Heart right ventricle (tissue), 16 donors: ENCODE measurements around the gene NMNAT3. TPM values are rescaled to one million over a fixed set of nuclear protein-coding genes. Genes with fewer than 3 reads are reported as not detected.

Experiments used
- ATAC-seq, 8 donors: fragments of 200-7000 bp; cut with Tn5 transposase; one replicate each; pipeline ENCODE4 v1.9.1; 2020; ENCODE audit warnings: mild to moderate bottlenecking in 8 of 8, moderate library complexity in 8 of 8, moderate number of reproducible peaks in 1 of 8
- DNase-seq, 2 donors: peaks; one replicate each; pipeline ENCODE4 v3.0.0-alpha.2; 2020
- H3K27ac ChIP-seq, 10 donors: fragments of 200-600 bp; sonication (generic) in 2 of 10; one replicate each; pipeline versions ENCODE4 v1.5.0 to v1.8.0; 2020 to 2022; ENCODE audit warnings: mild to moderate bottlenecking in 3 of 10
- H3K27me3 ChIP-seq, 7 donors: fragments of 200-600 bp; one replicate each; pipeline ENCODE4 v1.8.0; 2021 to 2022; ENCODE audit warnings: mild to moderate bottlenecking in 2 of 7
- H3K36me3 ChIP-seq, 9 donors: fragments of 200-600 bp; sonication (generic) in 1 of 9; one replicate each; pipeline versions ENCODE4 v1.5.0 to v1.8.0; 2020 to 2022; ENCODE audit warnings: mild to moderate bottlenecking in 2 of 9
- H3K4me1 ChIP-seq, 9 donors: fragments of 200-600 bp; sonication (generic) in 1 of 9; one replicate each; pipeline versions ENCODE4 v1.5.0 to v1.8.0; 2020 to 2022; ENCODE audit warnings: mild to moderate bottlenecking in 4 of 9
- H3K4me3 ChIP-seq, 10 donors: fragments of 200-600 bp; sonication (generic) in 2 of 10; one replicate each; pipeline versions ENCODE4 v1.5.0 to v1.8.0; 2020 to 2022; ENCODE audit warnings: mild to moderate bottlenecking in 7 of 10, moderate library complexity in 2 of 10
- H3K9me3 ChIP-seq, 11 donors: fragments of 200-600 bp in 10 of 11; sonication (generic) in 2 of 11; one replicate each; pipeline versions ENCODE4 v1.5.0 to v1.8.0; 2013 to 2022; ENCODE audit warnings: mild to moderate bottlenecking in 2 of 11, control low read depth in 1 of 11, moderate library complexity in 1 of 11
- CTCF ChIP-seq, 9 donors: fragments of 200-600 bp; sonication (generic) in 2 of 9; IDR thresholded peaks; one replicate each; pipeline versions ENCODE4 v1.5.0 to v1.8.0; 2021 to 2022; ENCODE audit warnings: antibody characterized with exemption in 9 of 9, mild to moderate bottlenecking in 5 of 9, moderate library complexity in 1 of 9
- WGBS, 2 donors: extraction: QIAGEN DNeasy Blood & Tissue Kit; methylation state at CpG; one replicate each; pipeline ENCODE4 v1.1.7; 2013; ENCODE audit warnings: inconsistent platforms in 1 of 2; 5-methylcytosine and 5-hydroxymethylcytosine counted together
- intact Hi-C, 10 donors: fragments of 100-400 bp; cut with DNase I; formaldehyde crosslinking; loops; one replicate each; pipeline versions ENCODE4 v1.11.1 to v1.14.2; 2022
- polyA plus RNA-seq, 2 donors: library from polyadenylated mRNA; stranded (reverse); fragments of 200-250 nt; gene quantifications; one replicate each; pipeline ENCODE4 v1.2.3, GENCODE V29; 2013
- total RNA-seq, 10 donors: library from RNA; stranded (reverse); fragmentation: NEBNext Ultra II Directional in 3 of 10; extraction: Animal tissue kit (Norgen Biotek cat#: 25700) in 3 of 10; gene quantifications; one replicate each; pipeline versions ENCODE4 v1.2.1 to v1.2.4, GENCODE V29; 2021 to 2023
- donor health status: Arrhythmogenic right ventricular cardiomyopathy.
- donor health status: ischemic (EF 13 %, LVEDD 7.1; RV severe dilation, severe dysfunction).
- donor health status: healthy with polysubstance abuse.
- donor health status: DM: no; HTN: yes; CAD: no.
- donor health status: DM: no; HTN: no; CAD: no.
- donor health status: ischemic (EF 25% LVEDD 6.9; RV normal size, moderate dysfunction).
- donor health status: ischemic (EF 25% LVEDD 5.7; RV mildly dilated, moderate dysfunction).
- donor health status: healthy.
- donor health status: DM: yes; HTN: yes; CAD: no.
- donor health status: Ischemic cardiomyopathy.
- donor health status: ischemic (EF 35%, LVEDD 5.7; RV mildly dilated, moderate dysfunction).
- donor health status: nonischemic (EF 11% LVEDD 7.7; RV severe dilation, severe dysfunction).
- donor health status: DM: yes; HTN: yes; CAD: no.
- donor health status: PGD.
- donor health status: ischemic (EF 29% LVEDD 5.4; RV normal size, mild dysfunction).
- donor health status: nonischemic (EF 23%, LVEDD 6.1; RV moderate dilation, normal function).

Gene NMNAT3
- total and polyA plus RNA-seq, 12 donors = 6.2 to 15.3 (median 12.7) TPM

GRCh38 chr3:139518306-139518705, 159.5 kb downstream of the NMNAT3 start:
- no peak for TF ChIP-seq CTCF (IDR thresholded peaks at IDR 0.05)
- no peaks in the 10 kb centered on the region for H3K27me3 ChIP-seq
- intact Hi-C loops = no loop called here
- WGBS, 2 donors = 74 to 81% methylated on average over 6 of the region's 6 CpGs
- no peak for DNase-seq
- H3K9me3 ChIP-seq = no peaks in the 10 kb centered on the region
- H3K27ac ChIP-seq = no peak overlapping the region
- peaks cover 0 to 16% (median 0%) of the 10 kb centered on the region in 9 donors for H3K4me1 ChIP-seq
- ATAC-seq = no peak
- H3K4me3 ChIP-seq = no peak overlapping the region
- peaks cover 0 to 8% (median 0%) of the 10 kb centered on the region in 9 donors for H3K36me3 ChIP-seq

- no peak for TF ChIP-seq CTCF (IDR thresholded peaks at IDR 0.05)
- Histone ChIP-seq H3K9me3 (no peaks in the 10 kb centered on the region), H3K36me3 (peaks cover 0 to 8% (median 0%) of the 10 kb centered on the region in 9 donors), H3K27ac (no peak overlapping the region), H3K4me3 (no peak overlapping the region), H3K27me3 (no peaks in the 10 kb centered on the region), H3K4me1 (peaks cover 0 to 16% (median 0%) of the 10 kb centered on the region in 9 donors)
- 79 to 81% methylated on average over 5 of the region's 5 CpGs for WGBS, 2 donors
- DNase-seq (no peak), ATAC-seq (no peak)
- intact Hi-C loops = no loop called here
Measured at GRCh38 chr3:139517321-139518065, 160.3 kb downstream of the NMNAT3 start.

GRCh38 chr3:139514741-139515140, 163.0 kb downstream of the NMNAT3 start:
- H3K36me3 ChIP-seq = peaks cover 0 to 8% (median 0%) of the 10 kb centered on the region in 9 donors
- ATAC-seq = no peak

More at GRCh38 chr3:139514741-139515140, 163.0 kb downstream of the NMNAT3 start:
- Histone ChIP-seq H3K4me1 (no peaks in the 10 kb centered on the region), H3K27ac (no peak overlapping the region), H3K4me3 (no peak overlapping the region), H3K9me3 (no peaks in the 10 kb centered on the region), H3K27me3 (no peaks in the 10 kb centered on the region)
- no peak for TF ChIP-seq CTCF (IDR thresholded peaks at IDR 0.05)
- intact Hi-C loops = no loop called here
- no peak for DNase-seq
- 89 to 95% methylated on average over 4 of the region's 4 CpGs for WGBS, 2 donors

Other genes starting within 250 kb of the NMNAT3 start
- not detected for gene RBP2, start 201.5 kb downstream of the NMNAT3 start, total RNA-seq
- gene RBP2, start 201.5 kb downstream of the NMNAT3 start, polyA plus RNA-seq = not detected
- gene RBP1, start 138.2 kb downstream of the NMNAT3 start, total RNA-seq = 10 to 100 TPM; 10.4 to 22.7 (median 15.8) TPM
- 10 to 100 TPM; 33.6 to 34.5 TPM for gene RBP1, start 138.2 kb downstream of the NMNAT3 start, polyA plus RNA-seq